K562 (cell line): ENCODE data around the gene KCP. TPM values are rescaled to one million over a fixed set of nuclear protein-coding genes. Genes with fewer than 3 reads are reported as not detected.

Experiments used
- ATAC-seq: fragments of 200-7000 bp; cut with Tn5 transposase; 3 replicates; pipeline ENCODE4 v1.9.1; 2020; ENCODE audit warnings: moderate library complexity
- BruUV-seq: library from RNA; stranded (reverse); fragments of 400-500 nt; replicated peaks from 2 replicates; lab custom pipeline; 2021; lab: Mats Ljungman, UMichigan
- CTCF ChIA-PET: fragments of 300-600 bp; formaldehyde crosslinking; extraction: SDS; loops from one replicate; lab custom pipeline; 2021; ENCODE audit warnings: low intra/inter-chr PET ratio; lab: Yijun Ruan, JAX
- POLR2A ChIA-PET: fragments of 300-600, 350-650 bp; sonication (Branson Sonifier 250); formaldehyde crosslinking; extraction: SDS; loops from one replicate; lab custom pipeline; 2021; ENCODE audit warnings: antibody characterized with exemption, inconsistent platforms; lab: Yijun Ruan, JAX
- DNase-seq, 4 experiments: peaks; one replicate each; pipeline versions ENCODE4 v3.0.0 to v3.0.0-alpha.2; 2011 to 2018; ENCODE audit warnings: low spot score in 3 of 4, mixed read lengths in 3 of 4; ENCODE audit errors: extremely low read depth in 1 of 4
- FAIRE-seq: peaks from 2 replicates; lab custom pipeline; 2011; peaks lifted over from hg19 to GRCh38; lab: Jason Lieb, UNC
- H2AFZ ChIP-seq: 2 replicates; pipeline ENCODE4 v1.6.0; 2011; ENCODE audit warnings: low read depth, low read length, control low read depth, inconsistent platforms
- H3K27ac ChIP-seq: fragments of 200-600 bp; 3 replicates; pipeline ENCODE4 v1.8.0; 2011; ENCODE audit warnings: low read depth, mild to moderate bottlenecking, control low read depth, inconsistent platforms, low read length, moderate library complexity, mixed read lengths; ENCODE audit errors: extremely low read depth
- H3K27me3 ChIP-seq, 2 experiments: fragments of 300-600 bp in 1 of 2; 2 replicates in 1 of 2; 3 replicates in 1 of 2; pipeline versions ENCODE4 v1.6.0 to v1.8.0; 2011; ENCODE audit warnings: inconsistent platforms in 2 of 2, low read length in 2 of 2, mild to moderate bottlenecking in 1 of 2, mixed read lengths in 1 of 2, moderate library complexity in 1 of 2; ENCODE audit not compliant: control insufficient read depth in 2 of 2, insufficient read depth in 2 of 2
- H3K36me3 ChIP-seq: fragments of 300-600 bp; 3 replicates; pipeline ENCODE4 v1.8.0; 2011; ENCODE audit warnings: mild to moderate bottlenecking, low read length, inconsistent platforms; ENCODE audit not compliant: control insufficient read depth, insufficient read depth
- H3K4me1 ChIP-seq, 2 experiments: fragments of 200-600 bp in 1 of 2; replicated peaks in 1 of 2; 2 replicates in 1 of 2; 3 replicates in 1 of 2; pipeline versions ENCODE4 v1.5.1 to v1.8.0; 2011; ENCODE audit warnings: inconsistent platforms in 2 of 2, low read length in 2 of 2, mild to moderate bottlenecking in 1 of 2, mixed read lengths in 1 of 2, moderate library complexity in 1 of 2; ENCODE audit not compliant: control insufficient read depth in 2 of 2, insufficient read depth in 2 of 2
- H3K4me2 ChIP-seq: 2 replicates; pipeline ENCODE4 v1.6.1; 2011; ENCODE audit warnings: low read length, control low read depth, inconsistent platforms, mixed read lengths; ENCODE audit not compliant: insufficient read depth
- H3K4me3 ChIP-seq: fragments of 200-600 bp; sonication (generic), shearing (Covaris generic); 2 replicates; pipeline ENCODE4 v1.5.1; 2016; ENCODE audit warnings: control low read depth, inconsistent platforms
- H3K79me2 ChIP-seq: fragments of 200-600 bp; 3 replicates; pipeline ENCODE4 v1.8.0; 2011; ENCODE audit warnings: low read length, inconsistent platforms; ENCODE audit not compliant: control insufficient read depth, insufficient read depth
- H3K9ac ChIP-seq, 2 experiments: 2 replicates each; pipeline versions ENCODE4 v1.6.0 to v1.6.1; 2011; ENCODE audit warnings: low read depth in 2 of 2, low read length in 2 of 2, control low read depth in 1 of 2, inconsistent platforms in 1 of 2, mild to moderate bottlenecking in 1 of 2, mixed read lengths in 1 of 2; ENCODE audit not compliant: insufficient read depth in 1 of 2
- H3K9me1 ChIP-seq: one replicate; pipeline ENCODE4 v1.6.0; 2011; ENCODE audit warnings: inconsistent platforms, mild to moderate bottlenecking, low read length, moderate library complexity; ENCODE audit not compliant: control insufficient read depth, insufficient read depth
- H3K9me3 ChIP-seq: replicated peaks from 2 replicates; pipeline ENCODE4 v1.5.1; 2011; ENCODE audit warnings: low read depth, low read length, inconsistent platforms; ENCODE audit not compliant: control insufficient read depth, insufficient read depth
- H4K20me1 ChIP-seq: replicated peaks from 2 replicates; pipeline ENCODE4 v1.6.1; 2011; ENCODE audit warnings: low read length, inconsistent platforms, mixed read lengths; ENCODE audit not compliant: control insufficient read depth, insufficient read depth
- CBFA2T3 ChIP-seq: fragments of 450-650 bp; IDR thresholded peaks from 2 replicates; pipeline ENCODE4 v1.6.1; 2017
- OTX1 ChIP-seq: fragments of 450-650 bp; formaldehyde crosslinking; IDR thresholded peaks from 2 replicates; pipeline ENCODE4 v1.4.0; 2022; ENCODE audit warnings: mild to moderate bottlenecking
- RAD21 ChIP-seq, 2 experiments: fragments of 250-450 bp in 1 of 2; fragments of 450-650 bp in 1 of 2; sonication (Bioruptor Pico) in 1 of 2; formaldehyde crosslinking in 1 of 2; IDR thresholded peaks in 1 of 2; conservative IDR thresholded peaks in 1 of 2; 2 replicates each; pipeline versions ENCODE4 v1.4.0 to v1.8.0; 2020 to 2022; ENCODE audit warnings: mild to moderate bottlenecking in 2 of 2, moderate library complexity in 1 of 2
- TRIM24 ChIP-seq, 2 experiments: fragments of 450-650 bp; IDR thresholded peaks; 2 replicates each; pipeline ENCODE4 v1.6.1; 2016
- TRIM28 ChIP-seq: fragments of 450-650 bp; IDR thresholded peaks from 2 replicates; pipeline ENCODE4 v1.6.1; 2017
- ZFP36 ChIP-seq: fragments of 150-350 bp; IDR thresholded peaks from 2 replicates; pipeline ENCODE4 v1.6.1; 2018; ENCODE audit warnings: low read length, low read depth; ENCODE audit not compliant: partially characterized antibody
- ZNF316 ChIP-seq: fragments of 450-650 bp; IDR thresholded peaks from 2 replicates; pipeline ENCODE4 v1.6.1; 2016
- ZZZ3 ChIP-seq: fragments of 450-650 bp; IDR thresholded peaks from 2 replicates; pipeline ENCODE4 v1.6.1; 2016; ENCODE audit warnings: antibody characterized with exemption, mild to moderate bottlenecking, moderate library complexity
- WGBS: fragments of 100-300 bp; shearing (Covaris generic); methylation state at CpG from one replicate; pipeline ENCODE4 v1.1.6; 2016; ENCODE audit warnings: low coverage, mixed read lengths; ENCODE audit not compliant: insufficient coverage; ENCODE audit errors: missing lambda C conversion rate; 5-methylcytosine and 5-hydroxymethylcytosine counted together
- in situ Hi-C: fragments of 300-500 bp; cut with MboI; formaldehyde crosslinking; loops from 4 replicates; pipeline ENCODE4 v1.15.0; 2018; ENCODE audit warnings: inconsistent platforms, mixed read lengths
- intact Hi-C: fragments of 100-400 bp; cut with micrococcal nuclease; formaldehyde crosslinking; loops from 2 replicates; pipeline ENCODE4 v1.14.2; 2022
- polyA plus RNA-seq, 8 experiments: library from polyadenylated mRNA; depleted of rRNA in 4 of 8; stranded (reverse) in 5 of 8; unstranded in 3 of 8; fragments of >200 nt; fragmentation: Nextera tagmentation in 2 of 8; fragmentation: Illumina TruSeq in 1 of 8; extraction: Ambion mirVana in 2 of 8; extraction: Trizol in 1 of 8; gene quantifications; 2 replicates each; pipeline versions ENCODE4 v1.2.1 to v1.2.3, GENCODE V29; 2011 to 2014; ENCODE audit warnings: inconsistent platforms in 1 of 8, missing spikeins in 1 of 8
- total RNA-seq, 7 experiments: library from RNA; depleted of rRNA in 6 of 7; stranded (reverse); fragments of >200 nt in 6 of 7; fragmentation: Illumina TruSeq in 2 of 7; extraction: Trizol in 2 of 7; gene quantifications; 2 replicates each; pipeline versions ENCODE4 v1.2.1 to v1.2.3, GENCODE V29; 2011 to 2021; ENCODE audit warnings: low replicate concordance in 1 of 7
- TF ChIP-seq, protein P1 (sequence below): sonication (generic); formaldehyde crosslinking; IDR thresholded peaks from 2 replicates; pipeline ENCODE4 v1.8.0; 2022; ENCODE audit warnings: mild to moderate bottlenecking, missing genetic modification reagents
- TF ChIP-seq, protein P2 (sequence below): fragments of 450-650 bp; formaldehyde crosslinking; IDR thresholded peaks from 2 replicates; pipeline ENCODE4 v1.4.0; 2022; ENCODE audit warnings: missing genetic modification characterization
- TF ChIP-seq, protein P3 (sequence below): fragments of 450-650 bp; formaldehyde crosslinking; conservative IDR thresholded peaks from 2 replicates; pipeline ENCODE4 v1.4.0; 2022; ENCODE audit warnings: mild to moderate bottlenecking, missing genetic modification characterization

Gene KCP
- total and polyA plus RNA-seq, 9 of the 15 experiments (the other 6 are each of a cell fraction or from before 2014, with no cell fraction given) = 0.06 to 0.17 (median 0.12) TPM; not detected in 3

- Histone ChIP-seq H2AFZ (no peak overlapping the region), H3K9me3 (no peaks in the 10 kb centered on the region; the same call in 1 of the 2 replicates), H3K4me3 (no peak overlapping the region), H3K79me2 (no peaks in the 10 kb centered on the region), H3K27me3 (peaks cover 25 to 48% of the 10 kb centered on the region in 2 experiments), H3K36me3 (no peaks in the 10 kb centered on the region), H4K20me1 (no peaks in the 10 kb centered on the region), H3K9me1 (no peaks in the 10 kb centered on the region), H3K9ac (no peak overlapping the region), H3K4me2 (no peak overlapping the region), H3K4me1 (peaks cover 13 to 42% of the 10 kb centered on the region in 2 experiments), H3K27ac (no peak overlapping the region)
- TF ChIP-seq, protein P1, sequence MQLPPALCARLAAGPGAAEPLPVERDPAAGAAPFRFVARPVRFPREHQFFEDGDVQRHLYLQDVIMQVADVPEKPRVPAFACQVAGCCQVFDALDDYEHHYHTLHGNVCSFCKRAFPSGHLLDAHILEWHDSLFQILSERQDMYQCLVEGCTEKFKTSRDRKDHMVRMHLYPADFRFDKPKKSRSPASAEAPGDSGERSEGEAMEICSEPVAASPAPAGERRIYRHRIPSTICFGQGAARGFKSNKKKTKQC (CRISPR knock-in tag) = 0 out of 2 replicates have a peak, but pooled peaks have one; percentile 16
- TF ChIP-seq, protein P2, sequence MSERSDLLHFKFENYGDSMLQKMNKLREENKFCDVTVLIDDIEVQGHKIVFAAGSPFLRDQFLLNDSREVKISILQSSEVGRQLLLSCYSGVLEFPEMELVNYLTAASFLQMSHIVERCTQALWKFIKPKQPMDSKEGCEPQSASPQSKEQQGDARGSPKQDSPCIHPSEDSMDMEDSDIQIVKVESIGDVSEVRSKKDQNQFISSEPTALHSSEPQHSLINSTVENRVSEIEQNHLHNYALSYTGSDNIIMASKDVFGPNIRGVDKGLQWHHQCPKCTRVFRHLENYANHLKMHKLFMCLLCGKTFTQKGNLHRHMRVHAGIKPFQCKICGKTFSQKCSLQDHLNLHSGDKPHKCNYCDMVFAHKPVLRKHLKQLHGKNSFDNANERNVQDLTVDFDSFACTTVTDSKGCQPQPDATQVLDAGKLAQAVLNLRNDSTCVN (CRISPR knock-in tag) = peak; percentile 74
- TF ChIP-seq ZNF316 = peak; percentile 84
- TF ChIP-seq, protein P3, sequence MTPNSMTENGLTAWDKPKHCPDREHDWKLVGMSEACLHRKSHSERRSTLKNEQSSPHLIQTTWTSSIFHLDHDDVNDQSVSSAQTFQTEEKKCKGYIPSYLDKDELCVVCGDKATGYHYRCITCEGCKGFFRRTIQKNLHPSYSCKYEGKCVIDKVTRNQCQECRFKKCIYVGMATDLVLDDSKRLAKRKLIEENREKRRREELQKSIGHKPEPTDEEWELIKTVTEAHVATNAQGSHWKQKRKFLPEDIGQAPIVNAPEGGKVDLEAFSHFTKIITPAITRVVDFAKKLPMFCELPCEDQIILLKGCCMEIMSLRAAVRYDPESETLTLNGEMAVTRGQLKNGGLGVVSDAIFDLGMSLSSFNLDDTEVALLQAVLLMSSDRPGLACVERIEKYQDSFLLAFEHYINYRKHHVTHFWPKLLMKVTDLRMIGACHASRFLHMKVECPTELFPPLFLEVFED (CRISPR knock-in tag) = peak; percentile 73; the same call in 1 of the 2 replicates
- 0 out of 4 replicates have a peak, but pooled peaks of 1 of the 2 experiments have one; percentile 4 for TF ChIP-seq RAD21 (CRISPR knock-in tag; conservative IDR thresholded peaks at IDR 0.05 in 1 of 2, IDR thresholded peaks at IDR 0.05 in 1 of 2)
- peak in 1 of 2 experiments; percentile 50; a peak in 2 of 4 replicates for TF ChIP-seq TRIM24 (IDR thresholded peaks at IDR 0.05)
- TF ChIP-seq TRIM28 = peak; percentile 68; the same call in 1 of the 2 replicates
- TF ChIP-seq ZZZ3 = no peak
- TF ChIP-seq CBFA2T3 = no peak
- no peak for TF ChIP-seq ZFP36
- 0 out of 2 replicates have a peak, but pooled peaks have one; percentile 34 for TF ChIP-seq OTX1 (CRISPR knock-in tag)
- in situ Hi-C loops = no loop called here
- intact Hi-C loops = no loop called here
- POLR2A ChIA-PET = no interaction called here
- DNase-seq (no peak), FAIRE-seq (no peak), ATAC-seq (no peak)
- CTCF ChIA-PET = interaction anchor here (0.7 kb wide), 1 partner anchor 462 kb away, joined by 6 read pairs; no protein-coding TSS in a partner anchor
- BruUV-seq = no TSS peak
- WGBS = 16% methylated on average over 5 of the region's 5 CpGs
These were observed 4.3 kb downstream of the KCP start for GRCh38 chr7:128906001-128906765.
